NOMO-1 (cell line): ENCODE measurements around the gene STAG1.
"Not testable (repeated sequence)": the region's sequence is repeated elsewhere in the genome, so short reads cannot be mapped to it uniquely, and the experiment has no call there.

Experiments used
- DNase-seq, 2 experiments: peaks; one replicate each; lab custom pipeline; 2025; ENCODE audit not compliant: unreplicated experiment in 2 of 2; lab: John Stamatoyannopoulos, UW

The STAG1 gene

GRCh38 chr3:136709775-136710174, 42.4 kb downstream of the STAG1 start:
- not testable (repeated sequence) for DNase-seq

GRCh38 chr3:136708333-136708985, 43.7 kb downstream of the STAG1 start:
- peak; percentile 74 to 93 for DNase-seq

DNA sequence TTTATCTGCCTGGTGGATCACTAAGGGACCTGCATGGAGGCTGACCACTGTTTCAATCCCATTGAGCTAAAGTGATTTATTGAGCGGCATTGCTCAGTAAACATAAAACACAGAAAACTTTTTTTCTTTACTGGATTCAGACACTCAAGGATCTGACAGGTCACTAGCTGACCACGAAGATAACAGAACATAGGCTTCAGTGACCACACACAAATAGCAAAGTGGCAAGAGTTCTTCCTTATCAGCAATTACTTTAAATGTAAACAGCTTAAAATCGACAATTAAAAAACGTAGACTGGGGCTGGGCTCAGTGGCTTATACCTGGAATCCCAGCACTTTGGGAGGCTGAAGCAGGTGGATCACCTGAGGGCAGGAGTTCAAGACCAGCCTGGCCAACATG, 48.7 kb downstream of the STAG1 start:
- DNase-seq, result no peak

- no peak for DNase-seq
These were observed 52.8 kb downstream of the STAG1 start for GRCh38 chr3:136699271-136699828.

DNA sequence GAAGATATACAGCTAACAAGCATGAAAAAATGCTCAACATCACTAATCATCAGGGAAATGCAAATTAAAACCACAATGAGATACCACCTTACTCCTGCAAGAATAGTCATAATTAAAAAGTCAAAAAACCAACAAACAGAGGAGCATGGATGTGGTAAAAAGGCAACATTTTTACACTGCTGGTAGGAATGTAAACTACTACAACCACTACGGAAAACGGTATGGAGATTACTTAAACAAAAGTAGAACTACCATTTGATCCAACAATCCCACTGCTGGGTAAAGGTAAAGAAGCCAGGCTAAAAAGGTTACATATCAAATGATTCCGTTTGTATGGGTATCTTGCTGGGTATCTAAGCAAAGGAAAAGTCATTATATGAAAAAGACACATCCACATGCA, 53.8 kb downstream of the STAG1 start:
- no peak for DNase-seq

DNA sequence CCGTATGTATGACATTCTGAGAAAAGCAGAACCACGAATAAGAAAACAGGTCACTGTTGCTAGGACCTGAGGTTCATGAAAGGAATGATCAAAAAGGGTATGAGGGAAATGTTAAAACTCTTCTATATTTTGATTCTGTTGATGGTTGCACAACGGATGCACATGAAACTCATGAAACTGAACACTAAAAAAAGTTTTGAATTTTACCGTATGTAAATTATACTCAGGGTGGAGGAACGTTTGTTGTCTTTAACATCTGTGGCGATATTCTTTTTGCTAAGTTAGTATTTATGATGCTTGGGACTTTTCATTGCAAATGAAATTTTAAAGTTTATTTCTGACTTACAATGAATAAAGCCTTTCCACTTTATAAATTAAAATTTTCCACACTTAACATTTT, 55.4 kb downstream of the STAG1 start:
- DNase-seq, result no peak

- no peak for DNase-seq
These were observed 57.9 kb downstream of the STAG1 start for GRCh38 chr3:136694321-136694720.

- no peak for DNase-seq
These were observed 61.6 kb downstream of the STAG1 start for GRCh38 chr3:136690599-136690998.

- no peak for DNase-seq
These were observed 66.3 kb downstream of the STAG1 start for GRCh38 chr3:136685882-136686281.

DNA sequence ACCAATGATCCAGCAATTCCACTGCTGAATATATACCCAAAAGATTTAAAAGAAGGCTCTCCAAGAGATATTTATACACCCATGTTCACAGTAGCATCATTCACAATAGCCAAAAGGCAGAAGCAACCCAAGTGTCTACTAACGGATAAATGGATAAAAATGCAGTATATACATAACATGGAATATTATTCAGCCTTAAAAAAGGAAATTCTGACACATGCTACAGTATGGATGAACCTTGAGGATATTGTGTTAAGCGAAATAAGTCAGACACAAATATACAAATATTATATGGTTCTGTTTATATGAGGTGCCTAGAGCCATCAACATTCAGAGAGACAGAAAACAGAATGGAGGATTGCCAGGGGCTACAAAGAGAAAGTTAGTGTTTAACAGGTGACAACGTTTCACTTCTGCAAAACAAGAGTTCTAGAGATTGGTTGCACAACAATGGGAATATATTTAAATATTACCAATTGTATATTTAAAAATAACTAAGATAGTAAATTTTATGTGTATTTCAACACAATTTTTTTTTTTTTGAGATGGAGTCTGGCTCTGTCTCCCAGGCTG, 69.4 kb downstream of the STAG1 start:
- peak in 1 of 2 experiments; percentile 63 for DNase-seq

DNA sequence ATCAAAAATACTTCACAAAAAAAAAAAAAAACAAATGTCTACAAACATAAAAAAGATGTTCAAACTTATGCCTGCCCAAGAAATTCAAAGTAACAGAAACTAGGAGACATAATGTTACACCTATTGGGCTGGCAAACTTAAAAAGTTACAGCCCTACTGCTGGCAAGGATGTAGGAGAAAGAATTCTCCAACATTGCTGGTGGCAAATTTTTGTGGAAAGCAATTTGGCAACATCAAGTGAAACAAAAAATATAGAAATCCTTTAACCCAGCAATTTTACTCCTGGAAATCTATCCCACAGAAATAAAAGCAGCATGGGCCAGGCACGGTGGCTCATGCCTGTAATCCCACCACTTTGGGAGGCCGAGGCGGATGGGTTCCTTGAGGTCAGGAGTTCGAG, 73.2 kb downstream of the STAG1 start:
- DNase-seq, result no peak

GRCh38 chr3:136676009-136676408, 76.2 kb downstream of the STAG1 start:
- DNase-seq, result no peak

DNA sequence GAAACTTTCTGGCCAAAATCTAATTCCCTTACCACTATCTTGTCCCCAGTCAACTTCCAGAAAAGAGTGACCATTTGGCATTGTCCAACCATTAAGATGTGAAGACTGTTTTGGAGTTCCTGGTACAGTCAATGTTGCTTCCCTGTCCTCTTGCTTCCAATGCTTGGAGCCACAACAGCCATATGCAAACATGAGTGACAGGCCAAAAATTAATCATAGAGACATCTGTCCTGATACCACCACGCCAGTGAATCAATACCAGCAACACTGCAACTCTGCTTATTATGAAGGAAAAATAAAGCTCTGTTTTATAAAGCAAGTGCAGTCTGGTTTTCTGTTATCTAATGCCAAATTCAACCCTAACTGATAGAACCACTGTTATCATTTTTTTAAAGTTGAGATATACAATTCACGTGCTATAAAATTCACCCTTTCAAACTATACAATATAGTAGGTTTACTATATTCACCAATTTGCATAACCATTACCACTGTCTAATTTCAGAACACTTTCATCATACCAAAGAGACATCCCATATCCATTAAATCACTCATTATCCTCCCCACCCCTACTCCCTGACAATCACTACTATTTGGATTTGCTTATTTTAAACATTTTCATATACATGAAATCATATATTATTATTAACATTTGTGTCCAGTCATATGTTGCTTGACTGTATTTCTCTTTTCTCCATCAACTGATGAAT, 76.9 kb downstream of the STAG1 start:
- DNase-seq, result no peak

GRCh38 chr3:136672457-136672856, 79.7 kb downstream of the STAG1 start:
- no peak for DNase-seq

DNA sequence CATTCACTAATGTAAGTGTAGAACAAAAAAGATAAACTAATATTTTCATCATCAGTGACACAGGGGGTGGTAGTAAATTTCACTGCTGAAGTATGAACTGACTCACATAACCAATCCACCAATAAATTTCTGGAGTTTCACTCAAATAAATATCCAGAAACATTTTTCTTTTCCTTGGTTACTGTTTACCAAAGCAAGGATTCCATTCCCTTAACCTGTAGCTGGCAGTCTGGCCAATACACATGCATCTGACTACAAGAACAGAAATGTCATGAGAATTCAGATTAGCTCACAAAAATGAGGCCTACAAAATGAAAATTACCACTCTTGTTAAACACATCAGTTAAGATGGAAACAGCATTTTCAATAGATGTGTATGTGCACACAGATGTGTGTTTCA, 80.3 kb downstream of the STAG1 start:
- DNase-seq, result no peak

GRCh38 chr3:136670166-136670565, 82.0 kb downstream of the STAG1 start:
- DNase-seq, result no peak

- DNase-seq, result no peak
These were observed 85.1 kb downstream of the STAG1 start for GRCh38 chr3:136667081-136667480.

- not testable (repeated sequence) for DNase-seq
These were observed 85.9 kb downstream of the STAG1 start for GRCh38 chr3:136666301-136666700.

DNA sequence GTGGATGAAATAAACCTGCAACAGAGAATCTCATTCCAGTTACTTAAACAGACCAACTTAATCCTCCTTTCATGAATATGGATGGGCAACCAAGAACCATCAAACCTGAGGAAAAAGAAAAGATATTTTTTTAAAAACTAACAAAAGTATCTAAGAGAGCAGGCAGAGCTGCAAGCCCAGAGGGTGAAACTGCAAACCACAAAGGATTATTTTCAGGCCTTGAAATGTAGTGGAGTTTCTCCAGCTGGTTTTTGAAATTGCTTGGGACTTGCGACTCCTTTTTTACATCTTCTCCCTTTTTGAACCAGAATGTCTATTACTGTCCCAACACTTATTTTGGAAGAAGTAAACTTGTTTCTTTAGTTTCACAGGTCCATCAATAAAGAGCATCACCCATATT, 87.4 kb downstream of the STAG1 start:
- DNase-seq, result no peak

- no peak for DNase-seq
These were observed 90.9 kb downstream of the STAG1 start for GRCh38 chr3:136661282-136661681.

GRCh38 chr3:136658946-136659682, 93.1 kb downstream of the STAG1 start:
- DNase-seq, result no peak
